Psoas muscle (tissue), 8 donors: ENCODE measurements around the gene IL20RB. TPM values are rescaled to one million over a fixed set of nuclear protein-coding genes. Genes with fewer than 3 reads are reported as not detected.

Experiments
- ATAC-seq, 4 donors: fragments of 200-7000 bp; cut with Tn5 transposase; one replicate each; pipeline ENCODE4 v1.9.1; 2020; ENCODE audit warnings: moderate library complexity in 3 of 4, mild to moderate bottlenecking in 2 of 4
- DNase-seq, 2 donors: peaks; one replicate each; pipeline ENCODE4 v3.0.0-alpha.2; 2020
- H3K27ac ChIP-seq: fragments of 200-600 bp; one replicate; pipeline ENCODE4 v1.8.0; 2022
- H3K27me3 ChIP-seq, 3 donors: fragments of 200-600 bp in 1 of 3; one replicate each; pipeline versions ENCODE4 v1.6.1 to v1.8.0; 2013 to 2022; ENCODE audit warnings: low read length in 2 of 3, mild to moderate bottlenecking in 2 of 3, moderate library complexity in 1 of 3; ENCODE audit not compliant: insufficient read depth in 3 of 3
- H3K36me3 ChIP-seq, 2 donors: fragments of 200-600 bp in 1 of 2; one replicate each; pipeline versions ENCODE4 v1.6.1 to v1.8.0; 2013 to 2022; ENCODE audit warnings: low read depth in 1 of 2, mild to moderate bottlenecking in 1 of 2, moderate library complexity in 1 of 2; ENCODE audit not compliant: insufficient read depth in 1 of 2
- H3K4me1 ChIP-seq: fragments of 200-600 bp; one replicate; pipeline ENCODE4 v1.8.0; 2022
- H3K4me3 ChIP-seq: fragments of 200-600 bp; one replicate; pipeline ENCODE4 v1.8.0; 2022; ENCODE audit warnings: mild to moderate bottlenecking
- H3K9me3 ChIP-seq: fragments of 200-600 bp; one replicate; pipeline ENCODE4 v1.8.0; 2022
- CTCF ChIP-seq: fragments of 200-600 bp; IDR thresholded peaks from one replicate; pipeline ENCODE4 v1.8.0; 2022; ENCODE audit warnings: antibody characterized with exemption
- WGBS, 3 donors: extraction: QIAGEN DNeasy Blood & Tissue Kit; methylation state at CpG; one replicate each; pipeline versions ENCODE4 v1.1.6 to v1.1.7; 2013; 5-methylcytosine and 5-hydroxymethylcytosine counted together
- intact Hi-C, 2 donors: fragments of 100-400 bp; cut with DNase I; formaldehyde crosslinking; loops; one replicate each; pipeline versions ENCODE4 v1.11.0 to v1.14.2; 2022
- polyA plus RNA-seq, 3 donors: library from polyadenylated mRNA; stranded (reverse); fragments of 200-250 nt; gene quantifications; one replicate each; pipeline ENCODE4 v1.2.3, GENCODE V29; 2013
- total RNA-seq, 4 donors: library from RNA; stranded (reverse); fragmentation: NEBNext Ultra II Directional in 2 of 4; extraction: Animal tissue kit (Norgen Biotek cat#: 25700) in 2 of 4; gene quantifications; one replicate each; pipeline versions ENCODE4 v1.2.1 to v1.2.4, GENCODE V29; 2021 to 2023
- donor health status: healthy with polysubstance abuse.
- donor health status: DM: no; HTN: no; CAD: no; lungs with moderate emphysema.
- donor health status: Bipolar disorder and iron deficiency.
- donor health status: healthy.
- donor health status: DM: yes; HTN: yes; CAD: no.
- donor health status: DM: no; HTN: no; CAD: no.
- donor health status: DM: no; HTN: no; CAD: no.
- donor health status: DM: yes; HTN: yes; CAD: no.

Gene IL20RB
- total and polyA plus RNA-seq, 7 donors = 0.46 to 1.6 (median 0.68) TPM; not detected in 1

- H3K27me3 ChIP-seq = no peaks in the 10 kb centered on the region
- peaks cover 0 to 1% of the 10 kb centered on the region in 2 donors for H3K36me3 ChIP-seq
- ATAC-seq (no peak), DNase-seq (no peak)
- 92 to 95% (median 93%) methylated on average over 4 of the region's 4 CpGs for WGBS, 3 donors
- H3K9me3 ChIP-seq = no peaks in the 10 kb centered on the region
- H3K27ac ChIP-seq = no peak overlapping the region
- TF ChIP-seq CTCF = no peak
- intact Hi-C loops = no loop called here
- peaks cover 31% of the 10 kb centered on the region for H3K4me1 ChIP-seq
- no peak overlapping the region for H3K4me3 ChIP-seq
These were observed 36.7 kb upstream of the IL20RB start for GRCh38 chr3:136920904-136921611.

- TF ChIP-seq CTCF = no peak
- Histone ChIP-seq H3K36me3 (peaks cover 0 to 13% of the 10 kb centered on the region in 2 donors), H3K27ac (no peak overlapping the region), H3K27me3 (no peaks in the 10 kb centered on the region), H3K4me1 (peaks cover 15% of the 10 kb centered on the region), H3K9me3 (no peaks in the 10 kb centered on the region), H3K4me3 (no peak overlapping the region)
- no peak for DNase-seq
- 66 to 68% (median 66%) methylated on average over 7 of the region's 7 CpGs for WGBS, 3 donors
- ATAC-seq = no peak
- intact Hi-C loops = no loop called here
These were observed 32.2 kb upstream of the IL20RB start for GRCh38 chr3:136925425-136926190.

- DNase-seq (no peak), ATAC-seq (no peak)
- Histone ChIP-seq H3K4me3 (no peak overlapping the region), H3K9me3 (no peaks in the 10 kb centered on the region), H3K27ac (no peak overlapping the region), H3K4me1 (peaks cover 21% of the 10 kb centered on the region), H3K27me3 (no peaks in the 10 kb centered on the region), H3K36me3 (peaks cover 0 to 13% of the 10 kb centered on the region in 2 donors)
- intact Hi-C loops = no loop called here
- no peak for TF ChIP-seq CTCF
These were observed 29.5 kb upstream of the IL20RB start for GRCh38 chr3:136928240-136928639.

- no peak for TF ChIP-seq CTCF
- Histone ChIP-seq H3K36me3 (peaks cover 0 to 22% of the 10 kb centered on the region in 2 donors), H3K4me3 (peak overlapping the region; percentile 47), H3K4me1 (peaks cover 21% of the 10 kb centered on the region), H3K27me3 (no peaks in the 10 kb centered on the region), H3K9me3 (no peaks in the 10 kb centered on the region), H3K27ac (no peak overlapping the region)
- ATAC-seq (peak in 2 of 4 donors; percentile 59 to 76), DNase-seq (peak; percentile 44 to 63)
- intact Hi-C loops = loop anchor here in 1 of 2 donors (10.0 kb wide), 1 partner anchor 65 kb away; the partner anchor contains the start of gene NCK1
- 17 to 33% (median 20%) methylated on average over 4 of the region's 4 CpGs for WGBS, 3 donors
These were observed 27.7 kb upstream of the IL20RB start for GRCh38 chr3:136929977-136930670.
